ENCODE data around the gene MTR.

Gene MTR

DNA sequence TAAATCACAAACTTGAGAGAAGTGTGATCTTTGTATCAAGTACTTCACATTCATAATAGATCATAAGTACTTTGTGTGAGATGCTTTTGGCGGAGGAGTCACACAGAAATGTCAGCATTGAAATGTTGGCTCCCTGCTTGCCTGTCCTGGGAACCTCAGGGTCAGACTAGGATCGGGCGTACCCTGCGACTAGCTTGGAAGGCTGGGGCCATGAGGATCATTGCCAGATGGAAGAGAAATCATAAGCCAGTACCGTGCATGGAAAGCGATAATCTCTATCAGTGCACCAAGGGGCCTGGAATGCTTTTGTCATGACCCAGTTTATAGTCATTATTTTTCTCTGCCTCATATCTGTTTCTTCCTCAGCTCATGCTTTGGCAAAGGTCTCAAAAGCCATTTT, 35.5 kb downstream of the MTR start:
- Histone ChIP-seq H3K9ac (ENCODE audit: low read depth, low read length) (no peak overlapping the region), H3K36me3 (ENCODE audit: insufficient read depth, low read length) (peaks cover 85% of the 10 kb centered on the region), H3K4me3 (ENCODE audit: low read length) (no peak overlapping the region), H3K27me3 (ENCODE audit: insufficient read depth, low read length) (no peaks in the 10 kb centered on the region), H3K4me1 (ENCODE audit: insufficient read depth, low read length) (no peaks in the 10 kb centered on the region), H3K9me3 (ENCODE audit: insufficient read depth, low read depth, low read length) (no peaks in the 10 kb centered on the region), H3K27ac (ENCODE audit: low read depth, low read length) (no peak overlapping the region)
- WGBS = 96% methylated on average over 6 of the region's 6 CpGs

- Histone ChIP-seq H3K9ac (ENCODE audit: low read depth, low read length) (no peak overlapping the region), H3K9me3 (ENCODE audit: insufficient read depth, low read depth, low read length) (no peaks in the 10 kb centered on the region), H3K4me3 (ENCODE audit: low read length) (no peak overlapping the region), H3K27me3 (ENCODE audit: insufficient read depth, low read length) (no peaks in the 10 kb centered on the region), H3K36me3 (ENCODE audit: insufficient read depth, low read length) (peaks cover 89% of the 10 kb centered on the region), H3K4me1 (ENCODE audit: insufficient read depth, low read length) (no peaks in the 10 kb centered on the region), H3K27ac (ENCODE audit: low read depth, low read length) (no peak overlapping the region)
- 92% methylated on average over 2 of the region's 2 CpGs for WGBS
Observed at GRCh38 chr1:236833575-236833974, 38.5 kb downstream of the MTR start.

GRCh38 chr1:236834876-236835275, 39.8 kb downstream of the MTR start:
- Histone ChIP-seq H3K4me1 (ENCODE audit: insufficient read depth, low read length) (no peaks in the 10 kb centered on the region), H3K9me3 (ENCODE audit: insufficient read depth, low read depth, low read length) (no peaks in the 10 kb centered on the region), H3K27ac (ENCODE audit: low read depth, low read length) (no peak overlapping the region), H3K36me3 (ENCODE audit: insufficient read depth, low read length) (peaks cover 89% of the 10 kb centered on the region), H3K27me3 (ENCODE audit: insufficient read depth, low read length) (no peaks in the 10 kb centered on the region), H3K9ac (ENCODE audit: low read depth, low read length) (no peak overlapping the region), H3K4me3 (ENCODE audit: low read length) (no peak overlapping the region)
- 93% methylated on average over 4 of the region's 4 CpGs for WGBS

DNA sequence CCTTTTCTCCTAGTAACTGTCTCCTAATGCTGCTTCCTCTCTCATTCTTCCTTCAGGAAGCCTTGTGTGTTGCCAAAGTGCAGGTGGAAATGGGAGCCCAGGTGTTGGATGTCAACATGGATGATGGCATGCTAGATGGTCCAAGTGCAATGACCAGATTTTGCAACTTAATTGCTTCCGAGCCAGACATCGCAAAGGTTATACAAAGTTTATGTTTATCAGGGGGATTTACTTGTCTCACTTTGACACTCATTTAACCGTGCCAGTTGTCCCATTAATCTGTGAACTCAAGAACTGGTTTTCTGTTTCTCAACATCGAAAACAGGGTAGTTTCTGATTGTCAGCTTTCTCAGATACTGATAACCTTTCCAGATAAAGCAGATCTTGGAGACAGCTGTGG, 40.4 kb downstream of the MTR start:
- H3K27ac ChIP-seq (ENCODE audit: low read depth, low read length) = no peak overlapping the region
- no peak overlapping the region for H3K4me3 ChIP-seq (ENCODE audit: low read length)
- H3K9me3 ChIP-seq (ENCODE audit: insufficient read depth, low read depth, low read length) = no peaks in the 10 kb centered on the region
- H3K4me1 ChIP-seq (ENCODE audit: insufficient read depth, low read length) = no peaks in the 10 kb centered on the region
- no peaks in the 10 kb centered on the region for H3K27me3 ChIP-seq (ENCODE audit: insufficient read depth, low read length)
- peaks cover 89% of the 10 kb centered on the region for H3K36me3 ChIP-seq (ENCODE audit: insufficient read depth, low read length)
- H3K9ac ChIP-seq (ENCODE audit: low read depth, low read length) = no peak overlapping the region
- WGBS = 98% methylated on average over 4 of the region's 4 CpGs

DNA sequence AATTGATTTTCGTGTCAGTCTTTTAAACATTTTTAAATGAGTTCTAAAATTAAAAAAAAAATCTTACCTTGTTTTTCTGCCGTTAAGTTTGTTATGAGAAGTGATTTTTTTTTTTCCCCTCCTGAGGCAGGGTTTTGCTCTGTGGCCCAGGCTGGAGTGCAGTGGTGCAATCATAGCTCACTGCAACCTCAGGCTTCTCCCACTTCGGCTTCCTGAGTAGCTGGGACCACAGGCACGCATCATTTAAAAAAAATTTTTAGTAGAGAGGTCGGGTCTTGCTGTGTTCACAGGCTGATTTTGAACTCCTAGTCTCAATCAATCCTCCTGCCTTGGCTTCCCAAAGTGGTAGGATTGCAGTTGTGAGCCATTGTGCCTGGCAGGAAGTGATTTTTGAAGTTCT, 41.1 kb downstream of the MTR start:
- H3K27ac ChIP-seq (ENCODE audit: low read depth, low read length) = no peak overlapping the region
- H3K27me3 ChIP-seq (ENCODE audit: insufficient read depth, low read length) = no peaks in the 10 kb centered on the region
- no peak overlapping the region for H3K4me3 ChIP-seq (ENCODE audit: low read length)
- H3K9me3 ChIP-seq (ENCODE audit: insufficient read depth, low read depth, low read length) = no peaks in the 10 kb centered on the region
- H3K36me3 ChIP-seq (ENCODE audit: insufficient read depth, low read length) = peaks cover 85% of the 10 kb centered on the region
- no peaks in the 10 kb centered on the region for H3K4me1 ChIP-seq (ENCODE audit: insufficient read depth, low read length)
- no peak overlapping the region for H3K9ac ChIP-seq (ENCODE audit: low read depth, low read length)
- 93% methylated on average over 4 of the region's 5 CpGs for WGBS

- Histone ChIP-seq H3K4me1 (ENCODE audit: insufficient read depth, low read length) (no peaks in the 10 kb centered on the region), H3K27ac (ENCODE audit: low read depth, low read length) (no peak overlapping the region), H3K27me3 (ENCODE audit: insufficient read depth, low read length) (no peaks in the 10 kb centered on the region), H3K9me3 (ENCODE audit: insufficient read depth, low read depth, low read length) (no peaks in the 10 kb centered on the region), H3K9ac (ENCODE audit: low read depth, low read length) (no peak overlapping the region), H3K36me3 (ENCODE audit: insufficient read depth, low read length) (peaks cover 76% of the 10 kb centered on the region), H3K4me3 (ENCODE audit: low read length) (no peak overlapping the region)
- WGBS = 96% methylated on average over 4 of the region's 4 CpGs
Observed at GRCh38 chr1:236837115-236837514, 42.0 kb downstream of the MTR start.

GRCh38 chr1:236837897-236838296, 42.8 kb downstream of the MTR start:
- Histone ChIP-seq H3K9ac (ENCODE audit: low read depth, low read length) (no peak overlapping the region), H3K27me3 (ENCODE audit: insufficient read depth, low read length) (no peaks in the 10 kb centered on the region), H3K9me3 (ENCODE audit: insufficient read depth, low read depth, low read length) (no peaks in the 10 kb centered on the region), H3K36me3 (ENCODE audit: insufficient read depth, low read length) (peaks cover 72% of the 10 kb centered on the region), H3K4me3 (ENCODE audit: low read length) (no peak overlapping the region), H3K27ac (ENCODE audit: low read depth, low read length) (no peak overlapping the region), H3K4me1 (ENCODE audit: insufficient read depth, low read length) (no peaks in the 10 kb centered on the region)
- WGBS = 48% methylated on average over 2 of the region's 2 CpGs

- no peak overlapping the region for H3K9ac ChIP-seq (ENCODE audit: low read depth, low read length)
- no peaks in the 10 kb centered on the region for H3K9me3 ChIP-seq (ENCODE audit: insufficient read depth, low read depth, low read length)
- H3K27ac ChIP-seq (ENCODE audit: low read depth, low read length) = no peak overlapping the region
- no peaks in the 10 kb centered on the region for H3K27me3 ChIP-seq (ENCODE audit: insufficient read depth, low read length)
- no peak overlapping the region for H3K4me3 ChIP-seq (ENCODE audit: low read length)
- peaks cover 48% of the 10 kb centered on the region for H3K36me3 ChIP-seq (ENCODE audit: insufficient read depth, low read length)
- H3K4me1 ChIP-seq (ENCODE audit: insufficient read depth, low read length) = no peaks in the 10 kb centered on the region
- WGBS = 95% methylated on average over 2 of the region's 2 CpGs
Observed at GRCh38 chr1:236841341-236841740, 46.2 kb downstream of the MTR start.

DNA sequence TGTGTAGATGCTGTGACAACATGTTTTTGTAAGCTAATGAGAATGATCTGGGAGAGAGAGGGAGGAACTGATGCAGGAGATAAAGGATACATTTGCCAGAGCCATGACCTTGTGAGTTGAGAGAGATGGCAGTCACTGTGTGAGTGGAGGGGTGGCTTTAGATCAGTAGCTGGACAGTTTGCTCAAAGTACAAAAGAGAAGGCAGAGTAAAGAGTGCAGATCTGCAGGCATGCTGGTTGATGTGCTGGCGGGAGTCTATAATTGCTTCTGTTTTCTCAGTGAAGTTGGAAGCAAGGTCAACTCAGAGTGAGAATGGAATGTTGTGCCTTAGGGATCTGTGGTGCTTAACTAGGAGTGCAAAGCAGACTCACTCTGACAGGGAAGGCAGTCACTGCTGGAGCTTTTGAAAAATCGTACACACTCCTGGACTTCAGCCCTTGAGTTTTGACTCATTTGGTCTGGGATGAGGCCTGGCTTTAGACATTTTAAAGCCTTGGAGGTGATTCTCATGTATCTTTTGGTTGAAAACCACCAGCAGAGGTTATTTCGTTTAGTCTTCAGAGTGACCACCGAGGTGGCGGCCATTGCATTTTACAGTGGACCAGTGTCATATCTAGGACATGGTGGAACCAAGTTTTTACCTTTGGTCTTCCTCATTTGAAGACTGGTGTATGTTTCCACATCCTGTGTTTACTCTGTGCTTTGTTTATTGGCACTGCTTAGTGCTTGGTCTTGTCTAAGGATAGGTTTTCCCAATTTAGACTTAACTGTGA, 49.6 kb downstream of the MTR start:
- Histone ChIP-seq H3K27ac (ENCODE audit: low read depth, low read length) (no peak overlapping the region), H3K4me3 (ENCODE audit: low read length) (no peak overlapping the region), H3K9ac (ENCODE audit: low read depth, low read length) (no peak overlapping the region), H3K27me3 (ENCODE audit: insufficient read depth, low read length) (no peaks in the 10 kb centered on the region), H3K4me1 (ENCODE audit: insufficient read depth, low read length) (no peaks in the 10 kb centered on the region), H3K36me3 (ENCODE audit: insufficient read depth, low read length) (peaks cover 14% of the 10 kb centered on the region), H3K9me3 (ENCODE audit: insufficient read depth, low read depth, low read length) (no peaks in the 10 kb centered on the region)
- 74% methylated on average over 5 of the region's 5 CpGs for WGBS

DNA sequence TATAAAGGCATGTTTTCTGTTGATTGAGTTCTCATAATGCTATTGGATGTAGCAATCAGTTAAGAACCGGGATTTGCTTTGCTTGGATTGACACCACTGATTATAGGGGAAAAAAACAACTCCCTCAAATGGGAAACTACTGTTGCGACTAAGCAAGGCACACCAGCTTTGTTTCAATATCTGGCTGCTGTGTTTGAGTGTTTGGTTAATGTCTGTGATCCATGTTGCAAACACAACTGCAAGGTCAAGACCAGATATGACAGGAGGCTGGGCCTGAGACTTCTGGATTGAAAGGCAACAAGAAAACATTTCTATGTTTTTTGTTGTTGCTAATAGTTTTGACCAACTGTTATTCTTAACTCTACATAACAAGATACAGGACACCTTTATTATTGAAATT, 50.7 kb downstream of the MTR start:
- H3K27ac ChIP-seq (ENCODE audit: low read depth, low read length) = no peak overlapping the region
- H3K4me1 ChIP-seq (ENCODE audit: insufficient read depth, low read length) = no peaks in the 10 kb centered on the region
- H3K27me3 ChIP-seq (ENCODE audit: insufficient read depth, low read length) = no peaks in the 10 kb centered on the region
- WGBS = 91% methylated on average over 2 of the region's 2 CpGs
- H3K36me3 ChIP-seq (ENCODE audit: insufficient read depth, low read length) = peaks cover 7% of the 10 kb centered on the region; the same call in 1 of the 2 replicates
- no peak overlapping the region for H3K9ac ChIP-seq (ENCODE audit: low read depth, low read length)
- H3K9me3 ChIP-seq (ENCODE audit: insufficient read depth, low read depth, low read length) = no peaks in the 10 kb centered on the region
- H3K4me3 ChIP-seq (ENCODE audit: low read length) = no peak overlapping the region

DNA sequence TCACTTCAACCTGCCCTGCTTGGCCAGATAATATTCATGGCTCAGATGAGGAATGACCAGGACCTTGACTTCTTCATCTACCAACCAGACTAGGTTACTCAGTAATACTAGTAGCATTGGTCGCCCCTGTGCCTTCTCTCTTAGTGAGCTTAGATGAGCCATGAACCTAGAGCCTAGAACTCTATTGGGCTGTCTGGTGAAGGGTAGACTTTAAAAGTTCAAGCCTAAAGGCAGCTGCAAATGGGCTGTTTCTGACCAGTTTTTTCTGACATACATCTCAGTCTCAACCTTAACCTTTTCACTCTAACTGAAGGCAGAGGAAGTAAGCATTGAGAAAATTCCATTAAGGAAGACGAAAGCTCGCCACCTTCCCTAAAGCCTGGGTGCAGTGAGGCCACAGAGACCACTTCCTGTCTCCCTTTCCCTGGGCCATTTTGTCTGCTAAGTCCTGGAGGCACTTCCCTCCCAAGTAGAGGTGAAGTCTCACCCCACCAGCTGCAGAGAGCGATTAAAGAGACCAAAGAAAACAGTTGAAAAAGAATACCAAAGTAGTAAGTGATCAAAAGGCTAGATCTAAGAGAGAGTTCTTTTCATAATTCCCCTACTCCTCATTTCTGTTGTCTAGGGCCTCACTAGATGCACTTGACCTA, 53.3 kb downstream of the MTR start:
- 71% methylated on average over 4 of the region's 4 CpGs for WGBS
- Histone ChIP-seq H3K27ac (ENCODE audit: low read depth, low read length) (no peak overlapping the region), H3K4me3 (ENCODE audit: low read length) (no peak overlapping the region), H3K9me3 (ENCODE audit: insufficient read depth, low read depth, low read length) (no peaks in the 10 kb centered on the region), H3K4me1 (ENCODE audit: insufficient read depth, low read length) (no peaks in the 10 kb centered on the region), H3K27me3 (ENCODE audit: insufficient read depth, low read length) (no peaks in the 10 kb centered on the region), H3K9ac (ENCODE audit: low read depth, low read length) (no peak overlapping the region), H3K36me3 (ENCODE audit: insufficient read depth, low read length) (peaks cover 21% of the 10 kb centered on the region)

All from HUES64 (cell line).